Keratinocyte (primary cell): ENCODE measurements around the gene PCDH9.

Experiments used
- CTCF ChIP-seq, 3 experiments: IDR thresholded peaks in 1 of 3; conservative IDR thresholded peaks in 1 of 3; optimal IDR thresholded peaks in 1 of 3; 2 replicates in 2 of 3; 3 replicates in 1 of 3; pipeline versions ENCODE3 to v1.5.1; 2011; ENCODE audit warnings: low read length in 3 of 3, mild to moderate bottlenecking in 3 of 3, moderate library complexity in 2 of 3, control low read depth in 1 of 3, inconsistent platforms in 1 of 3; ENCODE audit not compliant: insufficient read depth in 2 of 3; ENCODE audit errors: extremely low read depth in 1 of 3
- EZH2 ChIP-seq: IDR thresholded peaks from one replicate; pipeline ENCODE4 v1.6.1; 2012; ENCODE audit warnings: inconsistent platforms, mild to moderate bottlenecking, low read length, moderate library complexity

GRCh38 chr13:66965181-66965580, 265.0 kb downstream of the PCDH9 start:
- TF ChIP-seq CTCF (optimal IDR thresholded peaks at IDR 0.05 in 1 of 3, IDR thresholded peaks at IDR 0.05 in 1 of 3, conservative IDR thresholded peaks at IDR 0.05 in 1 of 3; ENCODE audit: extremely low read depth in 1 of 3, insufficient read depth in 2 of 3, low read length in 3 of 3) = no peak
- no peak for TF ChIP-seq EZH2
